Islet of Langerhans (tissue), 1 donor: Measurements from ENCODE around the gene NECAP2.
"Not testable (repeated sequence)": the region's sequence is repeated elsewhere in the genome, so short reads cannot be mapped to it uniquely, and the experiment has no call there.

Experiments used
- FAIRE-seq: peaks from one replicate; lab custom pipeline; 2011; peaks lifted over from hg19 to GRCh38; lab: Jason Lieb, UNC

The NECAP2 gene

DNA sequence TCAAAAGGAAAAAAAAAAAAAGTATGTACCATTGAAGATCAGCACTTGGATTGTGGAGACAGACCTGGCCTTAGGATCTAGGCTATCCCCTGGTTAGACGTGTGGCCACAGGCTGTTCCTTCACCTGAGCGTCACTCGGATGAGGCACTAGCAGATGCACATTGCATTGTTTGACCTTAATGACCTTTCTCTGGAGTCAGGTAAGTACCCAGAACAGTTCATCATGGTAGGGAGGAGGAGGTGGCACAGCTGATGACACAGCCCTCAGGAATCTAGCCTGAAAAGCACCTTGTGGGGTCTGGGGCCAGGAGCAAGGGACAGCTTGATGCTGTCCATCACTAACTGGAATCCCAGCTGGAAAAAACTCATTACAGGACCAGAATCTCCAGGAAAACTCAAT is 21.2 kb downstream of the NECAP2 start:
- FAIRE-seq, result no peak

DNA sequence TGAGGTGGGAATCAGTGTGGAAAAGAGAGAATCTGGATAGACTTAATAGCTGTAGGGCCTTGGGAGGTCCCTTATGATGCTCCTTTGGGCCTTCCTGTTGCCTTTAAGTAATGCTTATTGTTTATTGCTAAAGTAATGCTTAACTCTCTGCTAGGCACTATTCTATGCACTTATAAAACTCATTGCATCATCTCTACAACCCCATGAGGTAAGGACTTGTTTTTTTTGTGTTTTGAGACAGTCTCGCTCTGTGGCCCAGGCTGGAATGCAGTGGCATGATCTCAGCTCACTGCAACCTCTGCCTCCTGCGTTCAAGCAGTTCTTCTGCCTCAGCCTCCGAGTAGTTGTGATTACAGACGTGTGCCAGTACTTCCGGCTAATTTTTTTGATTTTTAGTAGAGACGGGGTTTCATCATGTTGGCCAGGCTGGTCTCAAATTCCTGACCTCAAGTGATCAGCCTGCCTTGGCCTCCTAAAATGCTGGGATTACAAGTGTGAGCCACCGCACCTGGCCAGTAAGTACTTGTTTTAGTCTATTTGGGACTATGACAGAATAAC is 22.3 kb downstream of the NECAP2 start:
- FAIRE-seq, result no peak

DNA sequence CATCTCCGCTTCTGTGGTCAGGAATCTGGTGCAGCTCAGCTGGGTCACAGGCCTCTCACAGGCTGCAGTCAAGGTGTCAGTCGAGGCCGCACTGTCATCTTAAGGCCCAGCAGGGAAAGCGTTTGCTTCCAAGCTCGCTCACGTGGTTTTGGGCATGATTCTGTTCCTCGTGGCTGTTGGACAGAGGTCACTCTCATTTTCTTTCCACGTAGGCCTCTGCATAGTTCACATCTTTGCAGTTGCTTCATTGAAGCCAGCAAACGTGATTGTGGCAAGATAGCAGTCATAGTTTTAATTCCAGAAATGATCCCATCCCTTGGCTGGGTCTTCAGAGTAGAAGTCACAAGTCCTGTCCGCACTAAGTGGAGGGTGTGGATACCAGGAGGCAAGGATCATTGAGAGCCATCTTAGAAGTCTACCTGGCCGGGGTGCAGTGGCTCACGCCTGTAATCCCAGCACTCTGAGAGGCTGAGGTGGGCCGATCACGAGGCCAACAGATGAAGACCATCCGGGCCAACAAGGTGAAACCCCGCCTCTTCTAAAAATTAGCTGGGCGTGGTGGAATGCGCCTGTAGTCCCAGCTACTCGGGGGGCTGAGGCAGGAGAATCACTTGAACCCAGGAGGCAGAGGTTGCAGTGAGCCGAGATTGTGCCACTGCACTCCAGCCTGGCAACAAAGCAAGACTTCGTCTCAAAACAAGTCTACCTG is 24.5 kb downstream of the NECAP2 start:
- FAIRE-seq, result no peak

DNA sequence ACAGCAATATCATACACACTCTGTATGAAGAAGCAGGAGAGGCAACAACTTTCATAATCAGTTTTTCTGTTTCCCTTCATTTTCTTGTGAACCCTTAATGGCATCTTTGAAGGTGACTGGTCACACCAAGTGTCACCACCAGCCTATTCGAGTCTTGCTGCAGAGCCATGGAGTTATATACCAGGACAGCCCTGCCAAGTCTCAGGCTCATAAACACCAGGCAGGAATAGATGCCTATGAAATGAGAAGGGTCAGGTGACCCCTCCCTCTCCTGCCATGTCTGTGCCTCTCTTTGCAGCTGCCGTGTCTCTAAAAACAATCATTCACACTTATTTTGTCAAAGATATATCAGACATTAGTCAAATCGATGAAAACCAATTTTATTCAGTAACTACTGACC is 28.0 kb downstream of the NECAP2 start:
- FAIRE-seq, result no peak

GRCh38 chr1:16474166-16474800 is 33.8 kb downstream of the NECAP2 start:
- FAIRE-seq, result no peak

DNA sequence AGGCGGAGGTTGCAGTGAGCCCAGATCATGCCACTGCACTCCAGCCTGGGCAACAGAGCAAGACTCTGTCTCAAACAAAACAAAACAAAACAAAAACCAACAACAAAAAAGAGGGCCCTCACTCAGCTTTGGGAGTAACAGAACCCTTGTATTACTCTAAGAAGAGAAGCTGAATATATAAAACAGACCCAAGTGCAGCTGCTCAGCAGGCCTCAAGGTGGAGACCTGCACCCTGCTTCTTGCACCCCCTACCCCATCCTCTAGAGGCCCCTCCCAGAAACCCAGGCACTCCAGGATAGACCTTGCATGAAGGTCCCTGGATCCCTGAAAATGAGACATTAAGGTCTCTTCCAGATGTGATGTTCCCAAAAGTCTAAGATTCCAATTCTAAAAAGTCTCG is 34.4 kb downstream of the NECAP2 start:
- not testable (repeated sequence) for FAIRE-seq

DNA sequence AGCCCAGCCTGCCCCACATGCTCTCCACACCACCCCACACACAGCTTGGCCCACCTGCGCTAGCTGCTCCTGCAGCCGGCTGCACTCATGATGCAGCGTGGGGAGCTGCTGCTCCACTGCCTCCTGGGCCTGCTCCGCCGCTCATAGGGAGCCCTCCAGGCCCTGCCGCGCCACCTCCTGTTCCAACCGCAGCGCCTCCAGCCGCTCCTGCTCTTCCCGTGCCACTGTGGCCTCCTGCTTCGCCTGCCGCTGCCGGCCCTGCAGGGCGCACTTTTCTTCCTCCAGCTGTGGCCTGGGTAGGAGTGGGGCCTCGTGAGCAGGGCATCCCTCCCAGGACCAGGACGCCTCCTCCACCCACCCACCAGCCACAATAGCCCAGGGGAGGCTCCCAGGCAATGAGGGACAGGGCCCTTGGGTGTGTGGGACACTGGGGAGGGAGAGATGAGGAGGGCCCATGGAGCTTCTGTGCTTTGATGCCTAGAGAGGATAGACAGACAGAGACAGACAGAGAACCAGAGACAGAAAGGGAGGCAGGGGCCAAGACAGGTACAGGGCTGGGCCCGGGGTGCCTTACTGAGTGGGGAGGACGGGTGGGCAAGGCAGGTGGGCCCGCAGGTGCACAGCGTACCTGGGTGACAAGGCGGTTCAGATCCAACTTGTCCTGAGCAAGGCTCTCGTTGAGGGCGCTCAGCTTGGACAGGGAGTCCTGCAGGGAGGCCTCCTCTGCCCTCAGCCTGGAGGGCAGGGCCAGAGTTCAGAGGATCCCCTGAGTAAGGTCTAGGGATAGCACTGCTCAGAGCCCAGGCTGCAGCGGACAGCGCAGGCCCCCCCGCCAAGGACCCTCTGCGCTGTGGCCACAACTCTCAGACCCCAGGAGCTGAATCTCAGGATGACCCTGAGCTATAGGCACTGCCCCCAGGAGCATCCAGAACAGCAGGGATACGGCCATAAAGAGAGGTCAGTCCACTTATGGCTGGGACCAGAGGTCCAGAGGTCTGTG is 35.5 kb downstream of the NECAP2 start:
- FAIRE-seq, result not testable (repeated sequence)

- FAIRE-seq, result no peak
These were observed 37.6 kb downstream of the NECAP2 start for GRCh38 chr1:16478091-16478490.

DNA sequence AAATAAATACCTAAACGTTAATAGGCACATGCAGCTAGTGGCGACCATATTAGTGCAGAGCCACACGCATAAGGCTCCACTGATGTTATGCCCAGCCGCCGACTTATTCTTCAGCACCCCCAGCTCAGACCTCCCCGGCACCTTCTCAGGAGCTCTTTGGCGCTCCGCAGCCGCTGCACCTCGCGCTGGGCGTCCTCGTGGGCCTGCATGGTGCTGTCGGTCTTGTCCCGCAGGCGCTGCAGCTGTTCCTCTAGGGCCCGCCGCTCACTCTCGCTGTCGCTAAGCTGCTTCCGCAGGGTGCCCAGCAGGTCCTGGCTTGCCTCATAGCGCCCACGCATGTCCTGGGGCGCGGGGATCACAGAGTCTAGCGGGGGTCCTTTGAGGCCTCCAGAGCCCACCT is 42.6 kb downstream of the NECAP2 start:
- not testable (repeated sequence) for FAIRE-seq

DNA sequence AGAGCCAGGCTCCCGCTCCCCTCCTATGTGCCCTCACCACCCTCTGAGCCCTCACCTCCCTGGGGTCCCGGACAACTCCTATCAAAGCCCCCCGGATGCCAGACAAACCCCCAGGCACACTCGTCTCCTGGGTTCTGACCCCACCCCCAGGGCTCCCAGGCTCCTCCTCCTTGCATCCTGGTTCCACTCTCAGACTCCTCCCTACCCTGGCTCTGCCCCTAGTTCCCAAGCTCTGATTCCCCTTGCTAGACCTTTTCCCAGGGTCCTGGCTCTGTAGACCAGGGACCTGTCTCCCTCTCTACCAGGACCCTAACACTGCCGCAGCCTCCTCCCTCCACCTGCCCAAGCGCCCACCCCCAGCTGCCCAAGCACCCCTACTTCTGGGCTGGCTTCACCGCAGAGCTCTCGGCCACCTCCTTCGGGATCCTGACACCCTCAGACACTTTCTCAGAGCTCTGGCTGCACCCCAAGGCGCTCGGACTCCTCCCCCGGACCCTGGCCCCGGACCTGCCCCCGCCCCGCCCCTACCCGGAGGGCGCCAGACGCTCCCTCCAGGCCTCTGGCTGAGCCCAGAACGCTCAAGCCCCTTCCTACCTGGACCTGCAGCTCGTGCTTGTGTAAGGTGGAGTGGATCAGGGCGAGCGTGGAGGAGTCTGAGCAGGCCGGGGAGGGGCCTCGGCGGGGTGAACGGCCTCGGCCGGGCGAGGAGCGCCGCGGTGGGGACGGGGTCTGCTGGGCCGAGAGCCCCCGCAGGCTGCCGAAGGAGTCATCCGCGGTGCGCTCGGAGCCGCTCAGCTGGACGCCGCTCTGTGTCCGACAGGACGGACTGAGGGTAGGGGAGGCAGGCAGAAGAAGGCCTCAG is 43.3 kb downstream of the NECAP2 start:
- not testable (repeated sequence) for FAIRE-seq

DNA sequence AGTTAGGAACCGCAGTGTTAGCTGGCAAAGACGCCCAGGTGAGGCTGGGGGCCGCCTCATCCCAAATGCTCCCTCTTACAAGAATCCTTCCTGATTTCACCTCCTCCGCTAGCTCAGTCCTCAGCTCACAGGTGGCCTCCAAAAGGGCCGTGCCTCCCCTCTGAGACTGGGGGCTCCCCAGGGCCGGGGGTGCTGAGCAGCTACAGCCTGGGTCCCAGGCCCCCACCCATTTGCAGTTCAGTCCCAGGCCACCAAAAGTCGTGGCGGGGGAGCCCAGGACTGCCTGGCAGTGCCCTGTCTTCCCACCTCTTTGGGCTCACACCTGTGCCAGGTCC is 43.9 kb downstream of the NECAP2 start:
- no peak for FAIRE-seq

GRCh38 chr1:16484931-16485330 is 44.4 kb downstream of the NECAP2 start:
- FAIRE-seq, result no peak

DNA sequence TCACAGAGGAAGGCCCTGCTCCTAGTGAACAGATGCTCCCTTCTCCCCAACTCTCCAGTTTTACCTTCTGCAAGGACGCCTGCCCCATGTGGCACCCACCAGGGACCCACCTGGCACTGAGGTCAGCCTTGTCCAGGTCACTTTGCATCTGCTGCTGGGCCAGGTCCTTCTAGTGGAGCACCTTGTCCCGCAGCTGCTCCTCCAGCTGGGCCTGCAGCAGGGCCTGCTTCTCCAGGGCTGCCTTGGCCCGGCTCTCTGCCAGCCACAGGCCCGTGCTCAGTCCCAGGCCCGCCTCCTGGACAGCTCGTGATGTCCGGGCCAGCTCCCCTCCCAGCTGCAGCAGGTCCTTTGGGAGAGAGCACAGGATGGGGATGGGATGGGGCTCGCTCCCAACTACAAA is 45.8 kb downstream of the NECAP2 start:
- FAIRE-seq, result not testable (repeated sequence)

DNA sequence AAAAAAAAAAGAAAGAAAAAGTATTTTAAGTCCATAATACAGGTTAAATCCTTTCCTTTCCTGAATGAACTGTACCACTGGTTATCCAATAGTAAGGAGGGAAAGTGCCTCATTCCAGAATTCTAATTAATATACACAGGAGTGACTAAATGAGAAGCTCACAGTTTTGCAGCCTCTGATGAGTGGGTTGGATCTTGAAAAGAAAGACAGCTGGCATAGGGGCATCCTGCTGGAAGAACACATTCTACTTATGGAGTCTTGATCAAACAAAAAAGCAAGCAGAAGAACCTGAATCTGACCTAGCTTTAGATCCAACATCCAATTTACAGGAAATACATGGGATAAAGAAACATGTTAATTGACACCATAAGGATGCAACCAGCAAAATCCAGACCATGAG is 46.5 kb downstream of the NECAP2 start:
- not testable (repeated sequence) for FAIRE-seq

- not testable (repeated sequence) for FAIRE-seq
These were observed 48.8 kb downstream of the NECAP2 start for GRCh38 chr1:16489195-16489880.

DNA sequence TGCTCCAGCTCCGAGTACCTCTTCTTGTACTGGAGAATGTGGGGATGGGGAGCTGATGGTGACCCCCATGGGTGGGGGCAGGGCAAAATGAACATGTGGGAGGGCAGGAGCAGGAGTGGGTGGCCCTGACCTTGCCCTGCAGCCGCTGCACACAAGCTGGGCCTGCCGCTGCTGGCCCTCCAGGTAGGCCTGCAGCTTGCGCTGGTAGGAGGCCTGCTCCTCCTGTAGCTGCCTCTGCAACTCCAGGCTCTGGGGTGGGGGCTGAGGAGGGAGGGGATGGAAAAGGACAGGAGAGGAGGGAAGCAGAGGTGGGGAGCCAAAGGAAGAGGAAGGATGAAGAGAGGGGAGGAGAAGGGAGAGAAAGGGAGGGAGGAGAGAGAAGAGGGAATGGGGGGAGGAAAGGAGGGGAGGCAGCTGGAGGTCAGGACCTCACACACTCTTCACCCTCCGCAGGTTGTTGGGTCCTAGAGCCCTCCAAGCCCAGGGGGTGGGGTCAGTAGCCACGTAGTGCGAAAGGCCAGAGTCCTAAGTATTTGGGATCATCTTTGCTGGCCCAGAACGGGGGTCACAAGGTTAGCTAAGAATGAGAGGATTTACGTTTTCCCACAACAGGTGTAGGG is 50.6 kb downstream of the NECAP2 start:
- FAIRE-seq, result no peak

DNA sequence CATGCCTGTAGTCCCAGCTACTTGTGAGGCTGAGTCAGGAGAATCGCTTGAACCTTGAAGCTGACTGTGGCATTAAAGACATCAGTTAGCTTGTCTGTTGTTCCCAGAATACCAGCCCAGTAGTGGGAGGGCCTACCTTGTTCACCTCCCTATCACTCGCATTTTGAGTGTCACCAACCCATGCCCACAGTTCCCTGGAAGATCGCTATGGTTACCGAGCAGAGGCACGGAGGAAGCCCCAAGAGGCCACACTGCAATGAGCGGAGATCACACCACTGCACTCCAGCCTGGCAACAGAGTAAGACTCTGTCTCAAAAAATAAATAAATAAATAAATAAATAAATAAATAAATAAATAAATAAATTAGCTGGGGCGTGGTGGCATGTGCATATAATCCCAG is 52.4 kb downstream of the NECAP2 start:
- not testable (repeated sequence) for FAIRE-seq

DNA sequence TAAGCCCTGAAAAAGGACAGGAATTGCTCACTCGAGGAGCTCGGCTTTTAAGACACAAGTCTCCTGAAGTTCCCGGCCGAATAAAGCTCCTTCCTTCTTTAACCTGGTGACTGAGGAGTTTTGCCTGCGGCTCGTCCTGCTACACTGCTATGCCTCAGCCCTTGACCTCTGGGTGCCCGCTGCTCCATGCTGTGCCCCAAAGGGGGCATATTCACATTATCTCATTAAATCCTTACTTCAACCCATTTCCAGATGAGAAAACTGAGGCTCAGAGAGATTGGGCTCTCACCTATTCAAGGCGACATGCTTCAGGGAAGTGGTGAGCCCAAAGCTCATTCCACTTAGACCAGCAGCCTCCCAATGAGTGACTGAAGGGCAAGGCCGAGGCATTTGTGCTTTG is 53.2 kb downstream of the NECAP2 start:
- not testable (repeated sequence) for FAIRE-seq

DNA sequence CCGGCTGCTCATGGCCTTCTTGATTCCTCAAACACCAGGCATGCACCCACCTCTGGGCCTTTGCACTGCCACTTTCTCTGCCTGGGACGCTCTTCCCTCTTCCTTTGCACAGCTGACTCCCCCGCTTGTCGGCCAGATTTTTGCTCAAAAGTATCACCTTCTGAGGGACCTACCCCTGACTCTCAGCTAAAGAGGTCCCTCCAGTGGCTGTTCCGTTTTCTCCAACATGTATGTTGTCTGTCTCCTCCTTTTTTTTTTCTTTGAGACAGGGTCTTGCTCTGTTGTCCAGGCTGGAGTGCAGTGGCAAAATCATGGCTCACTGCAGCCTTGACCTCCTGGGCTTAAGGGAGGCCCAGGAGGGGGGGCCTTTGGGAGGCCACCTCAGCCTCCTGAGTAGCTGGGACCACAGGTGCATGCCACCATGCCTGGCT is 57.0 kb downstream of the NECAP2 start:
- not testable (repeated sequence) for FAIRE-seq

DNA sequence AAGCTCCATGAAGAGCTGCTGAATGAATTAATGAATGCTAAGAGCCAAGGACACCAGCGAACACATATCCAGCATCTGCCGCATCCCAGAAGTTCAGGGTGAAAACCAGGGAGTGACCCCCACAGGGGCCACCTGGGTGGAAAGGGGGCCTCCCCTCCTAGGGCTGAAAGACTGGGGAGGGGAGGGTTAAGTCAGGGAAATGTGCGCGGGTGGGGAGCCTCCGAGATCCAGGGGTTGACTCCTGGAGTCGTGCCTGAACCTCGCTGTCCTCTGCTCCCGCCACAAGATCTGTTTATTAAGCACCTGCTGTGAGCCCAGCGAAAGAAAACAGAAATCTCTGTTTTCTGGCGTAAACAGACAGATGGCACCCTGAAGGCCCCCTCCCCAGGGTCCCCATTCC is 57.5 kb downstream of the NECAP2 start:
- FAIRE-seq, result not testable (repeated sequence)
